G401 (cell line): Measurements from ENCODE around the gene B4GALT1. TPM values are rescaled to one million over a fixed set of nuclear protein-coding genes. Genes with fewer than 3 reads are reported as not detected.

Experiments used
- DNase-seq: peaks from one replicate; pipeline ENCODE4 v3.0.0-alpha.2; 2015; ENCODE audit warnings: low spot score
- in situ Hi-C: cut with HindIII; loops from 2 replicates; pipeline ENCODE4 v1.10.0; 2016; ENCODE audit warnings: low sequenced_read_pairs, mixed read lengths
- total RNA-seq: library from RNA; depleted of rRNA; stranded (reverse); fragments of >200 nt; shearing (Covaris generic); gene quantifications from 2 replicates; pipeline ENCODE4 v1.2.3, GENCODE V29; 2014

The B4GALT1 gene
- total RNA-seq, 1 experiment from 2014 or later, result 15.1 TPM

- in situ Hi-C loops, result no loop called here
- DNase-seq, result no peak
Measured at GRCh38 chr9:33129251-33129885, 37.8 kb downstream of the B4GALT1 start.

GRCh38 chr9:33128570-33128969 is 38.6 kb downstream of the B4GALT1 start:
- DNase-seq, result no peak

GRCh38 chr9:33127881-33128280 is 39.3 kb downstream of the B4GALT1 start:
- in situ Hi-C loops, result no loop called here
- DNase-seq, result no peak

More at GRCh38 chr9:33128570-33128969, 38.6 kb downstream of the B4GALT1 start:
- in situ Hi-C loops, result no loop called here

GRCh38 chr9:33125871-33126823 is 41.0 kb downstream of the B4GALT1 start:
- in situ Hi-C loops, result no loop called here
- no peak for DNase-seq

- no peak for DNase-seq
- in situ Hi-C loops, result no loop called here
Measured at GRCh38 chr9:33125461-33125860, 41.7 kb downstream of the B4GALT1 start.

- in situ Hi-C loops, result no loop called here
- no peak for DNase-seq
Measured at GRCh38 chr9:33124751-33125381, 42.3 kb downstream of the B4GALT1 start.

GRCh38 chr9:33124046-33124445 is 43.1 kb downstream of the B4GALT1 start:
- no peak for DNase-seq
- in situ Hi-C loops, result no loop called here

- in situ Hi-C loops, result no loop called here
- no peak for DNase-seq
Measured at GRCh38 chr9:33123407-33124031, 43.6 kb downstream of the B4GALT1 start.

- no peak for DNase-seq
- in situ Hi-C loops, result no loop called here
Measured at GRCh38 chr9:33120620-33121019, 46.5 kb downstream of the B4GALT1 start.

GRCh38 chr9:33117796-33118195 is 49.3 kb downstream of the B4GALT1 start:
- in situ Hi-C loops, result no loop called here
- DNase-seq, result no peak

- in situ Hi-C loops, result no loop called here
- DNase-seq, result no peak
Measured at GRCh38 chr9:33117306-33117705, 49.8 kb downstream of the B4GALT1 start.

- DNase-seq, result no peak
- in situ Hi-C loops, result no loop called here
Measured at GRCh38 chr9:33116860-33117259, 50.3 kb downstream of the B4GALT1 start.

- in situ Hi-C loops, result no loop called here
- DNase-seq, result no peak
Measured at GRCh38 chr9:33114746-33115145, 52.4 kb downstream of the B4GALT1 start.

- in situ Hi-C loops, result no loop called here
- no peak for DNase-seq
Measured at GRCh38 chr9:33113799-33114547, 53.2 kb downstream of the B4GALT1 start.

GRCh38 chr9:33112094-33112493 is 55.0 kb downstream of the B4GALT1 start:
- no peak for DNase-seq
- in situ Hi-C loops, result no loop called here

GRCh38 chr9:33111631-33112030 is 55.5 kb downstream of the B4GALT1 start:
- DNase-seq, result no peak

GRCh38 chr9:33110686-33111085 is 56.5 kb downstream of the B4GALT1 start:
- DNase-seq, result no peak
- in situ Hi-C loops, result no loop called here

More at GRCh38 chr9:33111631-33112030, 55.5 kb downstream of the B4GALT1 start:
- in situ Hi-C loops, result no loop called here

GRCh38 chr9:33109850-33110595 is 57.1 kb downstream of the B4GALT1 start:
- in situ Hi-C loops, result no loop called here

More at GRCh38 chr9:33109850-33110595, 57.1 kb downstream of the B4GALT1 start:
- DNase-seq, result no peak
